ENCODE results near the gene GPD1L. TPM values are rescaled to one million over a fixed set of nuclear protein-coding genes. Genes with fewer than 3 reads are reported as not detected.

Gene GPD1L
- total RNA-seq, 1 experiment from 2014 or later: 7.5 TPM

DNA sequence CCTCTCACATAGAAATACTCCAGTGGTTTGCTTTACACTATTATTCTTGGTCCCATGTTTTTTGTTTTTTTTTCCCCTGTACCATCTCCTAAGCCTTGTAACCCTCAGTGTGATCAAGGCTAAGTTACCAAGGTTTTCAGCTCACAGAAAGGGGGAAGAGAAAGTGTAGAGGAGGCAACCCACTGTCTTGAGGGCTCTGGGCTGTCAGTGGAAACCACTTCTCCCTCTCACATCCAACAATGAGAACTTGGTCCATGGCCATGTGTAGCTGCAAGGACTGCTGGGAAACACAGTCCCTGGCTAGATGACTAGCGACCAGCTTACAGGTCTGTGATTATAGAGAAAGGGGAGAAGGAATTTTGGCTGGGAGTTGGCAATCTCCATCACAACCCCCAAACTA lies 30.3 kb downstream of the GPD1L start:
- DNase-seq (ENCODE audit: low read depth): no peak

- DNase-seq (ENCODE audit: low read depth): no peak
Observed at GRCh38 chr3:32137870-32138269, 31.4 kb downstream of the GPD1L start.

GRCh38 chr3:32138545-32139104 lies 32.2 kb downstream of the GPD1L start:
- DNase-seq (ENCODE audit: low read depth): no peak

DNA sequence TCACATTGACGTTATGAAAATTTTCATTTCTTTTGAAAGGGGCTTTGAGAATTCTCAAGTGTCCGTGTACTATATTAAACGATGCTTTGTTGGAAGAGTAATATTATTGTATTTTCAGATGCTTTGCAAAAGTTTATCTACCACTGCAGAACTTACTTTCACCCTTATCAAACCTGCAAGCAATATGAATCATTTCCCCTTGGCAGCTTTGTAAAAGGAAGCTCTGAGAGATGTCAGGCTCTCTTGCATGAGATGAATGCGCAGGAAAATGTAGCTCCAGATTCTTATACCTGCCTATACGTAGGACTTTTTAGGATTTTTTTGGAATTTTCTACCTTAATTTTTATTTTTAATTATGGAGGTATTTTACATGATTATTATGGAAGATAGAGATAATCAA lies 34.5 kb downstream of the GPD1L start:
- DNase-seq (ENCODE audit: low read depth): no peak

- peak; percentile 89 for DNase-seq (ENCODE audit: low read depth)
Observed at GRCh38 chr3:32143849-32144757, 37.7 kb downstream of the GPD1L start.

- no peak for DNase-seq (ENCODE audit: low read depth)
Observed at GRCh38 chr3:32146746-32147211, 40.4 kb downstream of the GPD1L start.

DNA sequence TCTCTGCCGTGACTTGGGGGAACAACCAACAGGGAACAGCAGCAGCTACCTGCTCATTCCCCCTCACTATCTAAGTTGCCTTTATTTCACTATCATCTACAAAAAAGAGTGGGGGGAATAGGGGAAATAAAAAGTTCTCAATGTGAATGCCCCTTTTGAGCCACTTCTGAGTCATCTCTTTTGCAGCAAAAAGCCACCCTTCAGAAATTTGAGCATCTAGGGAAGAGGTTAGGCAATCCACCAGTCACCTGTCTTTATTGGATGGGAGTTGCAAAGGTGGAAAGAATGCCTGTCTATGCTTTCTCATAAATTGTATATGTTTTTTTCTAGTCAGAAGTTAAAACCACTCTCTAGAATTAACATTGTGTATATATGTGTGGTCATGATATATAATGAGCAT lies 41.1 kb downstream of the GPD1L start:
- DNase-seq (ENCODE audit: low read depth): no peak

- no peak for DNase-seq (ENCODE audit: low read depth)
Observed at GRCh38 chr3:32147933-32148332, 41.5 kb downstream of the GPD1L start.

DNA sequence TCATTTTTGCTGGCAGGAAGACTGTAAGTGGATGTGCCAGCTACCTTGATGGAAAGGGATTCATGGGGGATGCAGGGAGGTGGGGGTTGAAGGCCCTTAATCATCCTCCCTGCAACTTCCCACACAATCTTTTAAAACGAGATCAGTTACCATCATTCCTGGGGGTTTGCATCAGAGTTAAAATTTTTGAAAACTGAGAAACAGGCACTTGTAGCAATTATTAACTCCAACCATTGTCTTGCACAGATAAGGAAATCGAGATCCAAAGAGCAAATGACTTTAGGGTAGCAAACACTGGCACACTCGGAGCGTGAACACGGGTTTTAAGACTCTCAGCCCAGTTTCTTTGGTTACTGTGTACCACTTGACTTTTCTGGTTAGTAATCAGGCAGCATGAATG lies 41.9 kb downstream of the GPD1L start:
- no peak for DNase-seq (ENCODE audit: low read depth)

DNA sequence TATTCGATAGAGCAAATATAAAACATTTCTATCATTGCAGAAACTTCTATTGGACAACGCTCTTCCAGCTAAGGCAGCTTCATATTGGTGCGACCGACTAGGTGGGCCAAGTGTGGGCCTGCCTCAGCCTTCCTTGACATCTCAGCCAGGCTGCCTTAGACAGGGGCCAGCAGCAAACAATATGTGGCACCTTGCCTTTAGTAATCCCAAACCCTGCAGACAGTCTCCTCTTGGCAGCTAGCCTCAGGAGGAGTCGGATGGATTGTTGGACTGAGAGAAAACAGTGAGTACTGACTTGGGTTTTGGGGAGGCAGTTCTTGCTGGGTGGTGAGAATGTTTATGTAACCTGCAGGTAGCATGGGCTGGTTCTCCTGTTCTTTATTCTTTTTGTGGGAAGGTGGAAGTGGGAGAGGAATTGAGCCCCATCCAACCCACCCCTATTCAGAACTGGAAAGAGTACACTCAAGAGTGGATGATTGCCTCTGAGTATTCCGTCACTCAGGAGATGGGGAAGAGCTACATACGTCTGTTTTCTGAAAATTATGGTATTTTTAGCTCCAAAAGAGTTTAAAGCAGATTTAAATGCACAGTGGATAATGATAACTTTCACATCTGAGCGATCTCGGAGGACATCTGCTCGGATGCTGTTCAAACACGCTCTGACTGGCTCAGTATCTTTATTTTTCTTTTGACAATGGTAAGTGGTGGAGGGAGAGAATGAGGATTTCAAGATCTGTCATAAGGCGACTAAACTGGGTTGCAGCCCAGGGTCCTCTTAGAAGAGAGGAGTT lies 47.2 kb downstream of the GPD1L start:
- no peak for DNase-seq (ENCODE audit: low read depth)

- no peak for DNase-seq (ENCODE audit: low read depth)
Observed at GRCh38 chr3:32154205-32154579, 47.8 kb downstream of the GPD1L start.

GRCh38 chr3:32155117-32155516 lies 48.7 kb downstream of the GPD1L start:
- DNase-seq (ENCODE audit: low read depth): no peak

DNA sequence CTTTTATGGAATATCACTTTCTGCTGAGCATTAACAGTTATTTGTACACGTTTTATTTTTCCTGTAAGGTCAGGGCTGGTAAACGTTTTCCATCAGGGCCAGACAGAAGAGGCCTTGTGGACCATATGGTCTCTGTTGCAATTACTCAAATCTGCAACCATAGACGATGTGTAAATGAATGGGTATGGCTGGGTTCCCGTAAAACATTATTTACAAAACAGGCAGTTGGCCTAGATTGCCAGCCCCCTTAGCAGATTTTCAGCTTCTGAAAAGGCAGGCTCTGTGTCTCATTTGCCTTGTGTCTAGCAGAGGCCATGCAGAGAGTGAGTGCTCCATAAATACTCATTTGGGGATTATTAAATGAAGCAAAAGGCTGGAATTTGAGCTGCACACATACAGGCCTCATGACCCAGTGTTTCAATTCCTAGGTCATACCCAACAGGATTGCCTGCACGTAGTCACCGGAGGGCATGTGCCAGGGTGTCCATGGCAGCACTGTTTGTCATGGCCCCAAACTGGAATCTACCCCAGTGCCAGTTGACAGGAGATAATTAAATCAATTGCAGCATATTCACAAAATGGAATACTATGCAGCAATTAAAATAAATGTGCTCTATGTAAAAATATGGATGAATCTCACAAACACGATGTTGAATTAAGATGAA lies 51.3 kb downstream of the GPD1L start:
- DNase-seq (ENCODE audit: low read depth): no peak

DNA sequence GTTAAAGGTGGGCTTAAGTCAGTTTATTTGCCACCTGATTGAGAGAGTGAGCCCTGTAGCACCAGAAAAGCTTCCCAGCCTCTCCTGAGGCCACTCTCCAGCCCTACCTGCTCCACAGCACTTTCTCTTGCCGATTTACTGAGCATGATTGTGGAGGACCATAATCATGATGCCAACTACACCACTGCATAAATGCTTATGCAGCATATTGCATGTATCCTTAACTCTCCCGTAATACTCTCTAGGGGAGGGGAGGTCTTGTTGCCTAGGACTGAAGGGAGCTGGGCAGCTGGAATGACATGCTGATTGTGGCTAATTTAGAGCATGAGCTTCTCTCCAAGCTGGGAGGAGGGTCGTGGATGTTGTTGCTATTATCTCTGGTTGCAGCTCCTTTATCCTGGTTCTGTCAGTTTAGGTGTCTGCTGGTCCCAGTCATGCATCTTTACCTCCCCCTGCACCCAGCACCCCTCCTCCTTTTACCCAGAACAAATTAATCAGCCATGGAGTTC lies 54.3 kb downstream of the GPD1L start:
- no peak for DNase-seq (ENCODE audit: low read depth)

GRCh38 chr3:32165442-32165841 lies 59.0 kb downstream of the GPD1L start:
- no peak for DNase-seq (ENCODE audit: low read depth)

- DNase-seq (ENCODE audit: low read depth): no peak
Observed at GRCh38 chr3:32166654-32167053, 60.2 kb downstream of the GPD1L start.

DNA sequence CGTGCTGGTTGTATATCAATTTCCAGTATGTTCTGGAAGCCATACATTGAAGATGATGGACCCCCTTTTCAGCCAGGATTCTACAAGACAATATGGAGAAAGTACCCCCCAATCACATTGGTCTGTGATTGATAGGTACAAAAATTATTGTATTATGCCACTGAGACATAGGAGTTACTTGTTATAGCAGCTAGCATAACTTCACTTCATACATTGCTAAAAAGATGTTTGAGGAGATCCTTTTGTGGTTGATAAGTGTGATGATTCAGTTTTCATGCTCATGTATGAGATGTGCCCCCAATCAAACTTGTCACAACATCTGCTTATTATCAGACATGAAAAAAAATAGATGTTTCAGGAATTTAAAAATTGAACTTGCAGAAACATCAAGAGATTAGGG lies 66.0 kb downstream of the GPD1L start:
- DNase-seq (ENCODE audit: low read depth): no peak

DNA sequence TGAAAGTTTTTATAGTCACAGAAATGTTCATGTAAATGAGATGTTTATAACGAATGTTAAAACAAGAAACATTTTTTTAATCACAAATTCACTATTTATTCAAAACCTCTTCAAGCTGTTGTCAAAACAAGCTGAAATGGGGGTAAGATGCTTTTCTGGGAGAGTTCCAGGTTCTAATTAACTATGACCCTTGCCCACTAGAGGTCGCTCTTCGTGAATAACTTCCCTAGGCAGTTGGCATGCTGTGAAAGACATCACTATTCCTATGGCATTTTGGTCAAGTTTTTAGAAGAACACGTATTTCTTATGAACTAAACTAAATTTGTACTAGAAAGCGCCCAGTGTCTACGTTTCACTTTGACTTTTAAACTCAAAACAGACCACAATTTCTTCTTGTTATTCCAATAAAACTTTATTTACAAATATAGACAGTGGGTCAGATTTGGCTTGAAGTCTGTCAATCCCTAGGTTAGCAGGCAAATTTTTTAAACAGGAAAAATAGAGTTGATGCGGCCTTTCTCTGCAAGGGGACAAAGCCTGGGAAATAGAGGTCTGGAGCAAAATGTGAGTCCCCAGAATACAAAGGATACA lies 69.3 kb downstream of the GPD1L start:
- peak; percentile 68 for DNase-seq (ENCODE audit: low read depth)

- peak; percentile 69 for DNase-seq (ENCODE audit: low read depth)
Observed at GRCh38 chr3:32176989-32177701, 70.7 kb downstream of the GPD1L start.

DNA sequence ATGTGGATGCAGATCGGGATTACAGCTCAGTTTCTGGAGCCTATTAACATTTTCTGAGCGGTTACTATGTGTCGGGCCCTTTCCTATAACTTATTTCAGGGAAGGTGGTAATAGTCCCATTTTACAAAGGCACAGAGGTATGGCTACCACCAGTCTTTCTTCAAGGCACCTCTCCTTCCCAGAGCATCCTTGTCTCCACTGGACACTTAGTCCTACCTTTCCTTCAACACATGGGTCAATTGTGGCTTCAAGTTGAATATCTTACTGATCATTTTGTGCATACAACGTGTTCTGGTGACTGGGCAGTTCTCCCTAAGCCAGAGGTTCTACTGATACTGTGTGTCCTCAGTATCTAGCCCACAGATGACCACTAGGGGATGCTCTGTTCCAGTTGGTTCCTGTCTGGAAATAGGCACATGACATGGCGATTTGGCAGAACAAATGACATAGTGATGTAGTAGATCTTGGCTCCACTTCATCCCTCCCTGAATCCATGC lies 71.3 kb downstream of the GPD1L start:
- DNase-seq (ENCODE audit: low read depth): peak; percentile 88
